Cardiac septum (tissue), 1 donor: ENCODE data around the gene CEP72. TPM values are rescaled to one million over a fixed set of nuclear protein-coding genes. Genes with fewer than 3 reads are reported as not detected.
A peak's percentile ranks its signal among the peaks of the same experiment; 100 is the strongest.
"Not testable (repeated sequence)": the region's sequence is repeated elsewhere in the genome, so short reads cannot be mapped to it uniquely, and the experiment has no call there.

Source experiments
- DNase-seq: peaks from one replicate; pipeline ENCODE4 v3.0.0-alpha.2; 2020; ENCODE audit warnings: low spot score
- intact Hi-C: fragments of 100-400 bp; cut with DNase I; formaldehyde crosslinking; loops from one replicate; pipeline ENCODE4 v1.14.0; 2022
- total RNA-seq: library from RNA; stranded (reverse); fragmentation: NEBNext Ultra II Directional; extraction: Animal tissue kit (Norgen Biotek cat#: 25700); gene quantifications from one replicate; pipeline ENCODE4 v1.2.1, GENCODE V29; 2021
- donor health status: DM: no; HTN: no; CAD: no.

The CEP72 gene
- total RNA-seq, 1 donor from 2014 or later = 0.86 TPM

- DNase-seq = peak; percentile 69
These were observed 63.9 kb downstream of the CEP72 start for GRCh38 chr5:675871-676698.

DNA sequence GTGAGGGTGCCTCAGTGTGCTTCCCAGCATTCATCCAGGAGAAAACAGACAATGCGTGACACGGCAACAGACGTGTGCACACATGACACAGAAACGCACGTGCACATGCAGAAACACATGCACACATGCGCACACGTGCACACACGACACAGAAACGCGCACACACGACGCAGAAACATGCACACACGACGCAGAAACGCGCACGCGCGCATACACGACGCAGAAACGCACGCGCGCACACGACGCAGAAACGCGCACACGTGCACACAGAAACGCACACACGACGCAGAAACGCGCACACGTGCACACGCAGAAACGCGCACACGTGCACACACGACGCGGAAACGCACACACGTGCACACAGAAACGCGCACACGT lies 64.5 kb downstream of the CEP72 start:
- DNase-seq = no peak
- intact Hi-C loops = no loop called here

More at GRCh38 chr5:675871-676698, 63.9 kb downstream of the CEP72 start:
- intact Hi-C loops = no loop called here

DNA sequence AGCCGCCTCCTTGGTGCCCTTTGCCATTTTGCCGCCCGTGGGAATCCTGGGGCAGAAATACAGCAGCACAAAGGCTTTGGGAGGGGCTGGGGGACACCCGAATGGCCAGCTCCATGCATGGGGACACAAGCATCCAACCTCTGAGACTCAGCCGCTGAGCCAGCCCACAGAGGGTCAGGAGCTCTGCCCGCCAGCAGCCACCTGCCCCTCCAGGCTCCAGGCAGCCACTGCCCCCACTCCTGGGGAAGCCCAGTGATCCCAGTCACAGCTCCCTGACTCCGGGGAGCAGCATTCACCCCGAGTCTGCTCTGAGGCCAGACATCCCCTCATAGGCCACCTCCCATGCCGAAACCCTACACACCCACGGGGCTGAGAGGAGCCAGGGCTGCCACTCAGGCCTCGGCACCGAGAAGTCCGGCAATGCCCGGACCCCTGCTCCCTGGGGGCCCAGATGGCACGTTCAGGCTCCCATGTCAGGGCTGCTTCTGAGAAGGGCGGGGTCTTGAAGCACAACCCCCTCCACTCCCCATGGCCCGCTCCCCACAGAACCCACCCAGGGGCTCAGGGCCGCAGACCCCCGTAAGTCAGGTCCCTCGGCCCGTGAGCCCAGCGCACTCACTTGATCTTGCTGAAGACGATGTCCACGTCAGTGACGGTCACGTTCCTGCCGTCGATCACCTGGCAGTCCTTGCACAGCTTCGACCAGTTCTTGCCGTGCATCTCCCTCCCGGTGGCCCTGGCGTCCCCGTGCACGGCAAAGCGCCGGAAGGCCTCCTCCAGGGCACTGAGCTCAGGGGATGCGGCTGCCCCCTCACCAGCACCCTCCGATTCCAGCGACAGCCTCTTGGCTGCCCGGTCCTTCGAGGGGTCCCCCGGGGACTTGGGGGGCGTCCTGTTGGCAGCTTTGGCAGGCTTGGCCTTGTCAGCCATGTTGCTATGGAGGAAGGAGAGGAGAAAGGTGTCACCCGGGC lies 65.3 kb downstream of the CEP72 start:
- peak; percentile 73 for DNase-seq
- intact Hi-C loops = no loop called here

DNA sequence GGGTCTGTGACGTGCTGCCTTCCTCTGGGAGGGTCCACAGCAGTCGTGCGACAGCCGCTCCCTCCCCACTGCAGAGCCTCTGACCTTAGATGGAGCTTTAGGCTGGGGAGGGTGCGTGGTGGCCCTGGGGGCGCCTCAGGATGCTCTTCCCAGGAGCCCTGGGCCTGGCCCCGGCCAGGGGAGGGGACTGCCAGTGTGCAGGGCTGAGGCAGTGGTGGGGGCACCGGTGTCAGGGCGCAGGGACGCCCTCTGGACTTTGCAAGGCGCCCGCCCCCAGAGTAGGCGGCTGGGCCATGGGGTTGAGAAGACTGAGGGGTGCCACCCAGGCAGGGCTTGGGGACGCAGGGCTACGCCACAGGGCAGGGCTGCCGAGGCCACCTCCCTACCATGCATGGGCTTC lies 66.4 kb downstream of the CEP72 start:
- intact Hi-C loops = not testable (repeated sequence)
- peak; percentile 47 for DNase-seq

DNA sequence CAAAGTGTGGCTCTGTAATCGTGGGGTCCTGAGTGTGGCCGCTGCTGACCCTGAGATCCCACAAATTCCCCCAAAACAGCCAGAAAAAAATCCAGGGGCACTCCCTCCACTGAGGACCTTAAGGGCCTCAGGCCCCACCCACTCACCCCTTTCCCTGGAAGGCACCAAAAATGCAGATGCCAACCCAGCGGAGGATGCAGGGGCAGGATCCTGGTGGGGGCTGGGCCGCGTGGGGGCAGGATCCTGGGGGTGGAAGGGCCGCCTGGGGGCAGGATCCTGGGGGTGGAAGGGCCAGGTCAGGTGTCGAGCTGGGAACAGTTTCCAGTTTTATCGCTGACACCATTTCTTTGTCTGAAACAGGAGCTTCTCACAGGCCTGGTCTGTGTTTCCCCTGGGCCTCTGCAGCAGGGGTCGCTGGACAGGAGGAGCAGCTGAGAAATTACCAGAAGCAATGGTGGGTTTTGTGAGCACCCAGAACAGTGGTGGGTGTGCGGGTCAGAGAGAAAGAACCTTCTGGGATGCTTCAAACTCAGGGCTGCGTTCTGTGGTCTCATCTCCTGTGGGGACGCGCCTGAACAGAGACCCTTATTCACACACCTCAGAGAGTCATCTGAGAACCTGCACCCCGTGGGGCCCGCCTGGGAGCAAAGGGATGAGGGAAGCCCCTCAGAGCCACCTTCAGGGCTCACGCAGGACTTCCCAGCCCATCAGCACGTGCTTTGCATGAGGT lies 67.2 kb downstream of the CEP72 start:
- intact Hi-C loops = not testable (repeated sequence)
- peak; percentile 54 for DNase-seq

GRCh38 chr5:680118-680795 lies 68.1 kb downstream of the CEP72 start:
- peak; percentile 35 for DNase-seq
- intact Hi-C loops = loop anchor here (10.0 kb wide), 1 partner anchor 95 kb away; no protein-coding TSS in a partner anchor

DNA sequence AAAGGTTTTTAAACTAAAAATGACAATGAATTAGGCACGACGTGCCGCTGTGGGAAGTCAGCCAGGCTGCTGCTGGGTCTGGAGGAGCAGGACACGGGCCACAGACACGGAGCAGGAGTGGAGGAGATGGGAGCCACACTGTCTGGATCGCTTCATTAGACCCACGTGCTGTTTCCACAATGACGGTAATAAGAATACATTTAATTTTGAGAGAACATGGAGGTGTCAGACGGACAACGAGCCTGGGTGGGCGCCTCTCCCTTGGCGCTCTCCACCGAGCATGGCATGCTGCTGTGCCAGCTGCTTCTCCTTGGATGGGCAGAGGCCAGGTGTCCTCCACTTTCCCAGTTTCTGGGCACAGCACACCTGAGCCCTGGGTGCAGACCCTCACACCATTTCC lies 68.7 kb downstream of the CEP72 start:
- intact Hi-C loops = loop anchor here (10.0 kb wide), 1 partner anchor 94 kb away; no protein-coding TSS in a partner anchor
- peak; percentile 1 for DNase-seq

DNA sequence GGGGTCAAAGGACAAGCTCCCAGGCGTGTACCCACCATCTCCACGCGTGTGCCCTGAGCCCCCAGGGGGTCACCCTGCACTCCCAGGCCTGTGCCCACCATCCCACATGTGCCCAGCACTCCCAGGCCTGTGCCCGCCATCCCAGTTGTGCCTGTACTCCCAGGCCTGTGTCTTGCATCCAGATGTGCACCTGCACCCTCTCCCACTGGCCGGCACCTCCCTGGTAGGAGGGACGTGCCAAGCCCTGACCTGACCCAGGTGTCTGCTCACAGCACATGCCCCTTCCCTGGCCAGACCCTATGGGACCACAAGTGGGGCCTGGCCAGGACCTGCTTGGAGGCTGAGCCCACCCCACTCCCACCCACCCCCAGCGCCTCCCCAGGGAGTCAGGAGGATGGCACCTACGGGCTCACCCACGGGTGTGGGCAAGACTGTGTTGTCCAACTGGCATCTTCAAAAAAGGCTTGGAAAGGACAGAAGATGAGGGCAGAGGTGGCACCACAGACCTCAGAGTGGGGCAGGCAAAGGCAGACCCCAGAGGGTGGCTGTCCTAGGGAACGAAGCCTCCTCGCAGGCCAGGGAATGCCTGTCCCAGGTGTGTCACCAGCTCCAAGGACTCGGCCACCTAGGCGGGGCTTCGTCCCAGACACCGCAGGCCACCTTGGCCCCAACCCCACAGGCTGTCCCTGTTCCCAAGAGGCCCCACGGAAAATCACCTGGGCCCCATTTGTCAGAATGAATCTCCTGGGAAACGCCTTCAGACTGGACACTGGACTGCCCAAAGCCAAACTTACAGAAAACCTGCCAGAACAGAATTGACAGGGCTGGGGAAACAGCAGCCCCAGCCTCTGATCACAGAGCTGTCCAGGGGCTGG lies 69.4 kb downstream of the CEP72 start:
- intact Hi-C loops = loop anchor here (10.0 kb wide), 1 partner anchor 93 kb away; no protein-coding TSS in a partner anchor
- DNase-seq = peak; percentile 61

GRCh38 chr5:682216-682615 lies 70.1 kb downstream of the CEP72 start:
- intact Hi-C loops = loop anchor here (10.0 kb wide), 1 partner anchor 93 kb away; no protein-coding TSS in a partner anchor
- DNase-seq = peak; percentile 53

DNA sequence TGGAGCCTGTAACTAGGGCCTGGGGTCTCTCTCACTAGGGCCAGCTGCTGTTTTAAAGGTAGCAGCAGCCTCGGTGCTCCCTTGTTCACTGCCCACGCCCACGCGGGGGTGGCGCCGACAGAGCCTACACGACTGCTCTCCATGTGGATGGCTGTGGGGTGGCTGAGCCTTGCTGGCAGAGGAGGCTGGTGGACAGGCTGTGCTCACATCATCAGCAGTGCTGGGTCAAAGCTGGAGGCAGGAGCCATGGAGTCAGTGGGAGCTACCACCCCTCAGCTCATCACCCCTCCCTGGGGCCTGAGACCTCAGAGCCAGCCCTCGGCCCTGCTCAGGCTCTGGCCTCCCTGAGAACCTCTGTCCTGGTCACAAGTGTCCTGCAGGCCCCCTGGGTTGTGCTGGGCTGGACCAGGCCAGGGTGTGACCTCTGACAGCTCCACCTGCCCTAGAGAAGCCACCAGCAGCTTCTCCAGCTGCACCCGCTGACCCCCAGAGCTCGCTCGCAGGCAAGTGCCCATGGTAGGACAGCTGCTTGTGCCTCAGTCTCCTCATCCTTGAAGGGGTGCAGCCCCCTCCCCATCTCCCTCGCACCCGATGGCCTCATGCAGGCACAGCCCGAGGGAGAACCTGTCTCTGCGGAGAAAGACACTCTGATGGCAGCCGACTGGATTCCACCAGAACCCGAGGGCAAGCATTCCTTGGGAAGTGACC lies 70.7 kb downstream of the CEP72 start:
- intact Hi-C loops = loop anchor here (10.0 kb wide), 1 partner anchor 92 kb away; no protein-coding TSS in a partner anchor
- peak; percentile 74 for DNase-seq

GRCh38 chr5:683551-684481 lies 71.7 kb downstream of the CEP72 start:
- intact Hi-C loops = loop anchor here (10.0 kb wide), 1 partner anchor 91 kb away; no protein-coding TSS in a partner anchor
- DNase-seq = peak; percentile 74

- DNase-seq = peak; percentile 39
These were observed 72.6 kb downstream of the CEP72 start for GRCh38 chr5:684751-685216.

DNA sequence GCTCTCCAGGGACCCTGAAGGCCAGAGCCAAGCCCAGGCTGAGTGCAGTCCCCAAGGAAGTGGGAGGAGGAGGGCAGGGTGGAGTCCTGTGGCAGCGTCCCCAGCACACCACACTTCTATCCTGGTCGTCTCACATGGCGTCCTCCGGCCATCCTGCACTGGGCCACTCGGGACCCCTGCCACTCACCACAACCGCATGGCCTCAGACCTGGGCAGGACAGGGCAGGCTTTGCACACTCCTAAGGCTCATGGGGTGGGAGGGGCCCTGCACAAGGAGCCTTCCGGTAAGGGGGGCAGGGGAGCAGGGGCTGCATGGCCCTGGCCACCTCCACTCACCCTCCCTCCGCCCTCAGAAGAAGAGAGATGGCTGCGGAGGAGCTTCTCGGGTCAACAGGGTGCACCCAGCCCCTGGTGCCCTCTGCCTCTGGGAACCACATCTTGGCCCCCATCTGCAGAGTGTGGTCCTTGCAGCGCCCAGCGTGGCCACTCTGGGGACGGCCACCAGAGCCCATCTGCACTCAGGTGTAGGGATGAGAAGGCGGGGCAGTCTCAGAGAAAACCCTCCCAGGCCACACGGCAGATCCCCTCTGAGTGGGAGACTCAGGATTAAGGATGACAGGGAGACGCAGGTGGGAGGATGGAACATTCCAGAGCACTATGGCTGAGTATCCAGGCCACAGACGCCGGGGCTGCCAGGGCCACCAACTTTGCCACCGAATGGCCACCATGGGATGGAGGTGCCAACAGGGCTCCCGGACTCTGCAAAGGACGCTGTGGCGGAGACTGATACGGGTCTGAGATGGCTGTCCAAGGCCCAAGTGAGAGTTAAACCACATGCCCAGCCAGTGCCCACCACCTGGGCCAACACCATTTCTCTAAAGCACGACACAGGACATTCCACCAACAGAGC lies 73.4 kb downstream of the CEP72 start:
- peak; percentile 71 for DNase-seq
- intact Hi-C loops = loop anchor here (10.0 kb wide), 1 partner anchor 89 kb away; no protein-coding TSS in a partner anchor

More at GRCh38 chr5:684751-685216, 72.6 kb downstream of the CEP72 start:
- intact Hi-C loops = loop anchor here (10.0 kb wide), 1 partner anchor 90 kb away; no protein-coding TSS in a partner anchor

GRCh38 chr5:686172-686523 lies 74.0 kb downstream of the CEP72 start:
- DNase-seq = peak; percentile 73
- intact Hi-C loops = loop anchor here (10.0 kb wide), 1 partner anchor 89 kb away; no protein-coding TSS in a partner anchor

GRCh38 chr5:686936-687335 lies 74.8 kb downstream of the CEP72 start:
- peak; percentile 53 for DNase-seq
- intact Hi-C loops = loop anchor here (10.0 kb wide), 1 partner anchor 88 kb away; no protein-coding TSS in a partner anchor
